Stimulated activated CD8-positive, alpha-beta memory T cell treated with anti-CD3 and anti-CD28 coated beads, Interleukin-12 subunit alpha, Interleukin-12 subunit beta, amount 100 ng/mL, for 1 hour (primary cell): Measurements from ENCODE around the gene ERCC1.

Source experiments
- DNase-seq: peaks from one replicate; pipeline ENCODE4 v3.0.0-alpha.2; 2020; ENCODE audit warnings: low read depth

ERCC1 gene

GRCh38 chr19:45423589-45424190 is at the start of gene ERCC1:
ERCC1 (minus strand) TSS chr19:45423917; CDS start chr19:45423374, 543 bp downstream.
- DNase-seq = peak; percentile 37

GRCh38 chr19:45473367-45473681 is 49.6 kb upstream of the ERCC1 start:
- no peak for DNase-seq

GRCh38 chr19:45472563-45473366 is 49.0 kb upstream of the ERCC1 start:
- no peak for DNase-seq

- DNase-seq = no peak
Measured at GRCh38 chr19:45471931-45472562, 48.3 kb upstream of the ERCC1 start.

- DNase-seq = no peak
Measured at GRCh38 chr19:45471111-45471930, 47.6 kb upstream of the ERCC1 start.

- DNase-seq = no peak
Measured at GRCh38 chr19:45470762-45471081, 47.0 kb upstream of the ERCC1 start.

- peak; percentile 19 for DNase-seq
Measured at GRCh38 chr19:45469945-45470761, 46.4 kb upstream of the ERCC1 start.

- DNase-seq = peak; percentile 82
Measured at GRCh38 chr19:45469132-45469944, 45.6 kb upstream of the ERCC1 start.

- DNase-seq = no peak
Measured at GRCh38 chr19:45468803-45469131, 45.0 kb upstream of the ERCC1 start.

- DNase-seq = no peak
Measured at GRCh38 chr19:45468159-45468651, 44.5 kb upstream of the ERCC1 start.

GRCh38 chr19:45467456-45468158 is 43.9 kb upstream of the ERCC1 start, which contains the start of gene FOSB:
FOSB (plus strand) TSS chr19:45467996; CDS start chr19:45468587, 591 bp downstream.
- peak; percentile 93 for DNase-seq

- DNase-seq = no peak
Measured at GRCh38 chr19:45467115-45467455, 43.4 kb upstream of the ERCC1 start.

- DNase-seq = no peak
Measured at GRCh38 chr19:45464852-45465441, 41.2 kb upstream of the ERCC1 start.

GRCh38 chr19:45464274-45464673 is 40.6 kb upstream of the ERCC1 start:
- no peak for DNase-seq

- DNase-seq = no peak
Measured at GRCh38 chr19:45463241-45463640, 39.5 kb upstream of the ERCC1 start.

GRCh38 chr19:45462174-45462573 is 38.5 kb upstream of the ERCC1 start:
- DNase-seq = no peak

- DNase-seq = no peak
Measured at GRCh38 chr19:45460807-45461347, 37.2 kb upstream of the ERCC1 start.

- no peak for DNase-seq
Measured at GRCh38 chr19:45457776-45458175, 34.1 kb upstream of the ERCC1 start.

- no peak for DNase-seq
Measured at GRCh38 chr19:45456500-45456815, 32.7 kb upstream of the ERCC1 start.
